Trophoblast cell (in vitro differentiated cells and primary cell): ENCODE results near the gene ZNF669.

ENCODE experiments used
- DNase-seq, 2 donors: peaks; one replicate each; pipeline ENCODE4 v3.0.0-alpha.2; 2016
- H2AFZ ChIP-seq: 2 replicates; pipeline ENCODE4 v1.6.1; 2013; ENCODE audit warnings: low read length, moderate library complexity, mild to moderate bottlenecking; ENCODE audit not compliant: insufficient read depth, poor library complexity
- H2AK5ac ChIP-seq: 2 replicates; pipeline ENCODE4 v1.6.1; 2013; ENCODE audit warnings: mild to moderate bottlenecking, low read length
- H2BK120ac ChIP-seq: 2 replicates; pipeline ENCODE4 v1.6.1; 2013; ENCODE audit warnings: low read length, mild to moderate bottlenecking, moderate library complexity; ENCODE audit not compliant: insufficient read depth, poor library complexity
- H2BK12ac ChIP-seq: 2 replicates; pipeline ENCODE4 v1.6.1; 2013; ENCODE audit warnings: mild to moderate bottlenecking, low read length, moderate library complexity
- H2BK5ac ChIP-seq: 2 replicates; pipeline ENCODE4 v1.6.1; 2013; ENCODE audit warnings: low read length, low read depth, moderate library complexity, mild to moderate bottlenecking; ENCODE audit not compliant: poor library complexity
- H3K14ac ChIP-seq: 2 replicates; pipeline ENCODE4 v1.6.1; 2013; ENCODE audit warnings: mild to moderate bottlenecking, low read length
- H3K18ac ChIP-seq: 2 replicates; pipeline ENCODE4 v1.6.1; 2013; ENCODE audit warnings: mild to moderate bottlenecking, low read length
- H3K23ac ChIP-seq: 2 replicates; pipeline ENCODE4 v1.6.1; 2013; ENCODE audit warnings: low read length
- H3K27ac ChIP-seq: 2 replicates; pipeline ENCODE4 v1.5.1; 2013; ENCODE audit warnings: low read depth, mild to moderate bottlenecking, inconsistent platforms, low read length, moderate library complexity
- H3K27me3 ChIP-seq: 2 replicates; pipeline ENCODE4 v1.6.1; 2013; ENCODE audit warnings: inconsistent platforms, mild to moderate bottlenecking, low read length, moderate library complexity; ENCODE audit not compliant: insufficient read depth
- H3K36me3 ChIP-seq, 2 experiments: 1 replicate in 1 of 2; 2 replicates in 1 of 2; pipeline ENCODE4 v1.6.1; 2013; ENCODE audit warnings: low read length in 2 of 2, mild to moderate bottlenecking in 2 of 2, moderate library complexity in 1 of 2; ENCODE audit not compliant: insufficient read depth in 2 of 2, control insufficient read depth in 1 of 2
- H3K4ac ChIP-seq: 2 replicates; pipeline ENCODE4 v1.6.1; 2013; ENCODE audit warnings: low read depth, mild to moderate bottlenecking, low read length, moderate library complexity
- H3K4me1 ChIP-seq, 2 experiments: 1 replicate in 1 of 2; 2 replicates in 1 of 2; pipeline ENCODE4 v1.6.1; 2013; ENCODE audit warnings: low read length in 2 of 2, mild to moderate bottlenecking in 2 of 2, moderate library complexity in 1 of 2; ENCODE audit not compliant: insufficient read depth in 2 of 2, control insufficient read depth in 1 of 2
- H3K4me2 ChIP-seq: 2 replicates; pipeline ENCODE4 v1.6.1; 2013; ENCODE audit warnings: inconsistent platforms, mild to moderate bottlenecking, low read length, moderate library complexity
- H3K4me3 ChIP-seq: 2 replicates; pipeline ENCODE4 v1.5.1; 2013; ENCODE audit warnings: mild to moderate bottlenecking, low read depth, low read length, inconsistent platforms
- H3K79me1 ChIP-seq: one replicate; pipeline ENCODE4 v1.6.1; 2013; ENCODE audit warnings: low read length
- H3K79me2 ChIP-seq: 2 replicates; pipeline ENCODE4 v1.6.1; 2013; ENCODE audit warnings: low read length, mild to moderate bottlenecking; ENCODE audit not compliant: control insufficient read depth, insufficient read depth, poor library complexity
- H3K9ac ChIP-seq: 2 replicates; pipeline ENCODE4 v1.6.1; 2013; ENCODE audit warnings: mild to moderate bottlenecking, low read length
- H3K9me3 ChIP-seq: 2 replicates; pipeline ENCODE4 v1.6.1; 2013; ENCODE audit warnings: low read depth, mild to moderate bottlenecking, control low read depth, inconsistent platforms, low read length; ENCODE audit not compliant: insufficient read depth
- H4K12ac ChIP-seq: 2 replicates; pipeline ENCODE4 v1.6.1; 2013; ENCODE audit warnings: low read depth, mild to moderate bottlenecking, low read length, moderate library complexity
- H4K8ac ChIP-seq: 2 replicates; pipeline ENCODE4 v1.6.1; 2013; ENCODE audit warnings: low read depth, mild to moderate bottlenecking, low read length, moderate library complexity
- H4K91ac ChIP-seq: one replicate; pipeline ENCODE4 v1.6.1; 2013; ENCODE audit warnings: low read depth, mild to moderate bottlenecking, low read length, moderate library complexity
- WGBS: extraction: QIAGEN DNeasy Blood & Tissue Kit; methylation state at CpG from one replicate; pipeline ENCODE4 v1.1.7; 2013; ENCODE audit warnings: missing lambda C conversion rate; ENCODE audit not compliant: insufficient read length, insufficient coverage; ENCODE audit errors: extremely low coverage; 5-methylcytosine and 5-hydroxymethylcytosine counted together

ZNF669 gene

GRCh38 chr1:247096958-247097357, 7.2 kb downstream of the ZNF669 start:
- no peak overlapping the region for H3K9ac ChIP-seq
- peaks cover 2% of the 10 kb centered on the region for H3K9me3 ChIP-seq
- no peak overlapping the region for H3K27ac ChIP-seq
- H2AK5ac ChIP-seq = no peak overlapping the region
- H3K36me3 ChIP-seq = peaks cover 11 to 24% of the 10 kb centered on the region in 2 experiments
- no peak overlapping the region for H3K4me2 ChIP-seq
- no peak overlapping the region for H3K4ac ChIP-seq
- H3K23ac ChIP-seq = no peak overlapping the region
- H2BK5ac ChIP-seq = no peak overlapping the region
- no peak overlapping the region for H4K91ac ChIP-seq
- H3K4me3 ChIP-seq = no peak overlapping the region
- H3K4me1 ChIP-seq = no peaks in the 10 kb centered on the region
- no peak overlapping the region for H3K18ac ChIP-seq
- no peaks in the 10 kb centered on the region for H3K79me2 ChIP-seq
- no peak overlapping the region for H4K12ac ChIP-seq
- H3K27me3 ChIP-seq = no peaks in the 10 kb centered on the region
- WGBS = no CpG with 5 or more reads among the region's 5 CpGs
- H2BK120ac ChIP-seq = no peak overlapping the region
- H2BK12ac ChIP-seq = no peak overlapping the region
- no peak for DNase-seq
- no peak overlapping the region for H3K14ac ChIP-seq
- no peak overlapping the region for H4K8ac ChIP-seq
- H2AFZ ChIP-seq = no peak overlapping the region
- no peaks in the 10 kb centered on the region for H3K79me1 ChIP-seq

GRCh38 chr1:247096544-247096943, 7.6 kb downstream of the ZNF669 start:
- no peak overlapping the region for H3K4ac ChIP-seq
- no peaks in the 10 kb centered on the region for H3K79me1 ChIP-seq
- H3K9me3 ChIP-seq = peaks cover 2% of the 10 kb centered on the region
- H3K79me2 ChIP-seq = no peaks in the 10 kb centered on the region
- no peak overlapping the region for H3K23ac ChIP-seq
- peak in 1 of 2 donors; percentile 36 for DNase-seq
- no peak overlapping the region for H4K91ac ChIP-seq
- H3K36me3 ChIP-seq = peaks cover 11 to 22% of the 10 kb centered on the region in 2 experiments
- no peak overlapping the region for H3K4me3 ChIP-seq
- WGBS = no CpG with 5 or more reads among the region's 5 CpGs
- no peaks in the 10 kb centered on the region for H3K4me1 ChIP-seq
- no peak overlapping the region for H3K9ac ChIP-seq
- H3K27me3 ChIP-seq = no peaks in the 10 kb centered on the region
- H3K18ac ChIP-seq = no peak overlapping the region
- H2BK5ac ChIP-seq = no peak overlapping the region
- H2BK120ac ChIP-seq = no peak overlapping the region
- H4K8ac ChIP-seq = no peak overlapping the region
- H2BK12ac ChIP-seq = no peak overlapping the region
- H2AFZ ChIP-seq = no peak overlapping the region
- no peak overlapping the region for H2AK5ac ChIP-seq
- no peak overlapping the region for H3K4me2 ChIP-seq
- no peak overlapping the region for H4K12ac ChIP-seq
- no peak overlapping the region for H3K14ac ChIP-seq
- H3K27ac ChIP-seq = no peak overlapping the region

- H4K12ac ChIP-seq = no peak overlapping the region
- H4K91ac ChIP-seq = no peak overlapping the region
- H3K9ac ChIP-seq = no peak overlapping the region
- no peak overlapping the region for H3K4ac ChIP-seq
- no peak overlapping the region for H2BK12ac ChIP-seq
- no peak for DNase-seq
- no peaks in the 10 kb centered on the region for H3K27me3 ChIP-seq
- H2AFZ ChIP-seq = no peak overlapping the region
- no peak overlapping the region for H3K14ac ChIP-seq
- H3K23ac ChIP-seq = no peak overlapping the region
- no CpG with 5 or more reads among the region's 3 CpGs for WGBS
- H2AK5ac ChIP-seq = no peak overlapping the region
- peaks cover 2% of the 10 kb centered on the region for H3K9me3 ChIP-seq
- no peak overlapping the region for H3K4me3 ChIP-seq
- no peaks in the 10 kb centered on the region for H3K79me2 ChIP-seq
- H3K4me2 ChIP-seq = no peak overlapping the region
- H2BK5ac ChIP-seq = no peak overlapping the region
- H3K4me1 ChIP-seq = no peaks in the 10 kb centered on the region
- no peak overlapping the region for H3K18ac ChIP-seq
- H3K36me3 ChIP-seq = peaks cover 11 to 22% of the 10 kb centered on the region in 2 experiments
- H2BK120ac ChIP-seq = no peak overlapping the region
- no peak overlapping the region for H4K8ac ChIP-seq
- H3K79me1 ChIP-seq = no peaks in the 10 kb centered on the region
- H3K27ac ChIP-seq = no peak overlapping the region
These were observed 8.0 kb downstream of the ZNF669 start for GRCh38 chr1:247096112-247096511.

- Histone ChIP-seq H4K91ac (no peak overlapping the region), H3K4me2 (no peak overlapping the region), H3K4ac (no peak overlapping the region), H3K9ac (no peak overlapping the region), H2BK5ac (no peak overlapping the region), H3K18ac (no peak overlapping the region), H2AFZ (no peak overlapping the region), H3K4me3 (no peak overlapping the region), H3K27me3 (no peaks in the 10 kb centered on the region), H4K12ac (no peak overlapping the region), H4K8ac (no peak overlapping the region), H3K23ac (no peak overlapping the region), H2BK12ac (no peak overlapping the region), H3K27ac (no peak overlapping the region), H3K14ac (no peak overlapping the region), H2BK120ac (no peak overlapping the region), H3K79me1 (no peaks in the 10 kb centered on the region), H2AK5ac (no peak overlapping the region), H3K9me3 (peaks cover 2% of the 10 kb centered on the region), H3K36me3 (no peaks in the 10 kb centered on the region), H3K79me2 (no peaks in the 10 kb centered on the region), H3K4me1 (no peaks in the 10 kb centered on the region)
- no peak for DNase-seq
- no CpG with 5 or more reads among the region's 14 CpGs for WGBS
These were observed 13.7 kb downstream of the ZNF669 start for GRCh38 chr1:247090455-247090854.
